H4 (cell line): ENCODE measurements around the gene ELOVL5. TPM values are rescaled to one million over a fixed set of nuclear protein-coding genes. Genes with fewer than 3 reads are reported as not detected.

ENCODE experiments used
- DNase-seq: peaks from one replicate; pipeline ENCODE4 v3.0.0-alpha.2; 2015; ENCODE audit warnings: low spot score
- total RNA-seq: library from RNA; depleted of rRNA; stranded (reverse); fragments of >200 nt; shearing (Covaris generic); gene quantifications from 2 replicates; pipeline ENCODE4 v1.2.3, GENCODE V29; 2014; rRNA removed

ELOVL5 gene
- total RNA-seq, 1 experiment from 2014 or later: 131 TPM

- no peak for DNase-seq
Measured at GRCh38 chr6:53240139-53240538, 108.6 kb downstream of the ELOVL5 start.

- no peak for DNase-seq
Measured at GRCh38 chr6:53239526-53239925, 109.2 kb downstream of the ELOVL5 start.

GRCh38 chr6:53238311-53238710 lies 110.4 kb downstream of the ELOVL5 start:
- no peak for DNase-seq

- no peak for DNase-seq
Measured at GRCh38 chr6:53236241-53236640, 112.5 kb downstream of the ELOVL5 start.

- DNase-seq: no peak
Measured at GRCh38 chr6:53235508-53235907, 113.2 kb downstream of the ELOVL5 start.

GRCh38 chr6:53233309-53233708 lies 115.4 kb downstream of the ELOVL5 start:
- peak; percentile 68 for DNase-seq

- DNase-seq: no peak
Measured at GRCh38 chr6:53230775-53231467, 117.8 kb downstream of the ELOVL5 start.

GRCh38 chr6:53227847-53228246 lies 120.9 kb downstream of the ELOVL5 start:
- no peak for DNase-seq

GRCh38 chr6:53220605-53221004 lies 128.1 kb downstream of the ELOVL5 start:
- no peak for DNase-seq

Other genes with a start within 250 kb of the ELOVL5 start
- gene GCM1, start 200.1 kb downstream of the ELOVL5 start, total RNA-seq: not detected in 2 replicates
- 58.5 and 65.4 TPM in 2 replicates for gene GCLC, start 196.2 kb upstream of the ELOVL5 start, total RNA-seq